ENCODE data around the gene HPRT1. TPM values are rescaled to one million over a fixed set of nuclear protein-coding genes. Genes with fewer than 3 reads are reported as not detected.
A peak's percentile ranks its signal among the peaks of the same experiment; 100 is the strongest.

The HPRT1 gene
- total RNA-seq, 1 donor from 2014 or later: 14.8 TPM

DNA sequence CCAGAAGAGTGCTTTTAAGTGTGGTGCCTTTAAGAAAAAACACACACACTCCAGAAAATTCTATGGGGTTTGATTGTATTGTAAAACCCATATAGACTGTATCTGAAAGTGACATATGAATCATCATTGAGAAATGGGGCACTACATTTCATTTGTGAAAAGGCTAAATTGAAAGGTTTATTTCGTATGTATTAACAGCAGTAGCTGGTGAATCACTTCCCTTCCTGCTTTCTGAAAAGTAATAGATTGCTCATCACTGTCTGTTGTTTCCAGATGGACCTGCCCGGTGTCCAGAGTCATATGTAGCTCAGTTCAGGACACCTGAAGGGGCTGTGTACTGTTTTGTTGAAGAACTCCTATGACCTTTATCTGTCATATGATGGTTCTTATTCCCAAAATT is 28.1 kb upstream of the HPRT1 start:
- DNase-seq (ENCODE audit: low read depth): peak; percentile 20
- H3K4me3 ChIP-seq (ENCODE audit: low read depth, low read length): no peak overlapping the region
- TF ChIP-seq CTCF (conservative IDR thresholded peaks at IDR 0.05; ENCODE audit: low read depth, low read length): no peak

- no peak for DNase-seq (ENCODE audit: low read depth)
- TF ChIP-seq CTCF (conservative IDR thresholded peaks at IDR 0.05; ENCODE audit: low read depth, low read length): no peak
- H3K4me3 ChIP-seq (ENCODE audit: low read depth, low read length): no peak overlapping the region
Observed at GRCh38 chrX:134435894-134436293, 24.1 kb upstream of the HPRT1 start.

GRCh38 chrX:134443020-134443419 is 16.9 kb upstream of the HPRT1 start:
- DNase-seq (ENCODE audit: low read depth): no peak

DNA sequence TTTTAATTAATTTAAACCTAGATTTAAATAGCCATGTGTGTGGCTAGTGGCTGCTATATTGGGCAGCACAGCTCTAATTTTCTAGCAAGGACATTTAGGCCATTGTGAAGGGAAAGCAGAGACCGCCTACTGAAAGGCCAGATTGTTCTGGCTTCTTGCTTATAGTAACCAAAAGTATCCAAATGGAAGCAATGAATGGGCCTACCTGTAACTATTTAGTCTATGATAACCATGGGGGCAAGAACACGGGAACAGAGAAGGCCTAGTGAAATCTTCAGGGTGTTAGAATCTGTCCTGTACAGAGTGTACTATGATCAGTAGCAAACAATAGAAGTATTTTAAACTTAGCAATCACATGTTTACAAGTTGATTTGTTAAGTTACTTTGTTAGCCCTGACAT is 16.5 kb upstream of the HPRT1 start:
- TF ChIP-seq CTCF (conservative IDR thresholded peaks at IDR 0.05; ENCODE audit: low read depth, low read length): no peak
- DNase-seq (ENCODE audit: low read depth): no peak
- no peak overlapping the region for H3K4me3 ChIP-seq (ENCODE audit: low read depth, low read length)

More at GRCh38 chrX:134443020-134443419, 16.9 kb upstream of the HPRT1 start:
- no peak for TF ChIP-seq CTCF (conservative IDR thresholded peaks at IDR 0.05; ENCODE audit: low read depth, low read length)
- no peak overlapping the region for H3K4me3 ChIP-seq (ENCODE audit: low read depth, low read length)

- no peak for DNase-seq (ENCODE audit: low read depth)
- no peak for TF ChIP-seq CTCF (conservative IDR thresholded peaks at IDR 0.05; ENCODE audit: low read depth, low read length)
- H3K4me3 ChIP-seq (ENCODE audit: low read depth, low read length): no peak overlapping the region
Observed at GRCh38 chrX:134444681-134445080, 15.3 kb upstream of the HPRT1 start.

GRCh38 chrX:134452596-134452995 is 7.4 kb upstream of the HPRT1 start:
- H3K4me3 ChIP-seq (ENCODE audit: low read depth, low read length): no peak overlapping the region
- no peak for TF ChIP-seq CTCF (conservative IDR thresholded peaks at IDR 0.05; ENCODE audit: low read depth, low read length)
- no peak for DNase-seq (ENCODE audit: low read depth)

- TF ChIP-seq CTCF (conservative IDR thresholded peaks at IDR 0.05; ENCODE audit: low read depth, low read length): no peak
- no peak for DNase-seq (ENCODE audit: low read depth)
- no peak overlapping the region for H3K4me3 ChIP-seq (ENCODE audit: low read depth, low read length)
Observed at GRCh38 chrX:134453631-134454030, 6.3 kb upstream of the HPRT1 start.
